CD4-positive, CD25-positive, alpha-beta regulatory T cell (primary cell): ENCODE data around the gene TMEM97. TPM values are rescaled to one million over a fixed set of nuclear protein-coding genes. Genes with fewer than 3 reads are reported as not detected.
"Not testable (repeated sequence)": the region's sequence is repeated elsewhere in the genome, so short reads cannot be mapped to it uniquely, and the experiment has no call there.

ENCODE experiments used
- ATAC-seq, 2 donors: fragments of 150-1000 bp; cut with Tn5 transposase; one replicate each; pipeline ENCODE4 v1.10.0; 2021; ENCODE audit warnings: low read depth in 2 of 2, moderate number of reproducible peaks in 2 of 2, moderate library complexity in 1 of 2
- DNase-seq, 3 donors: peaks; one replicate each; pipeline versions ENCODE4 v3.0.0 to v3.0.0-alpha.2; 2012 to 2022; ENCODE audit warnings: mixed read lengths in 1 of 3
- H3K27ac ChIP-seq: one replicate; pipeline ENCODE4 v1.7.0; 2013; ENCODE audit warnings: mild to moderate bottlenecking, low read length; ENCODE audit not compliant: insufficient read depth, poor library complexity, severe bottlenecking
- H3K27me3 ChIP-seq: one replicate; pipeline ENCODE4 v1.7.0; 2013; ENCODE audit warnings: low read length; ENCODE audit not compliant: control insufficient read depth, insufficient read depth
- H3K36me3 ChIP-seq: one replicate; pipeline ENCODE4 v1.7.0; 2013; ENCODE audit warnings: mild to moderate bottlenecking, low read length, moderate library complexity; ENCODE audit not compliant: control insufficient read depth, insufficient read depth
- H3K4me1 ChIP-seq: 2 replicates; pipeline ENCODE4 v1.7.0; 2013; ENCODE audit warnings: mild to moderate bottlenecking, low read length; ENCODE audit not compliant: insufficient read depth, control insufficient read depth, poor library complexity, severe bottlenecking
- H3K4me3 ChIP-seq: one replicate; pipeline ENCODE4 v1.7.0; 2013; ENCODE audit warnings: low read depth, mild to moderate bottlenecking, low read length, moderate library complexity
- H3K9me3 ChIP-seq, 2 experiments: 1 replicate in 1 of 2; 2 replicates in 1 of 2; pipeline ENCODE4 v1.7.0; 2013; ENCODE audit warnings: low read length in 2 of 2, mild to moderate bottlenecking in 1 of 2, moderate library complexity in 1 of 2; ENCODE audit not compliant: control insufficient read depth in 2 of 2
- H3K27ac Mint-ChIP-seq, 3 donors: one replicate each; pipeline ENCODE4 v1.8.0; 2020 to 2022; ENCODE audit warnings: mild to moderate bottlenecking in 3 of 3, mixed read lengths in 3 of 3, moderate library complexity in 2 of 3
- H3K27me3 Mint-ChIP-seq: one replicate; pipeline ENCODE4 v1.8.0; 2022; ENCODE audit warnings: mild to moderate bottlenecking, mixed read lengths
- H3K36me3 Mint-ChIP-seq: one replicate; pipeline ENCODE4 v1.8.0; 2020; ENCODE audit warnings: mixed read lengths
- H3K4me1 Mint-ChIP-seq, 4 donors: one replicate each; pipeline ENCODE4 v1.8.0; 2020 to 2022; ENCODE audit warnings: mixed read lengths in 4 of 4, mild to moderate bottlenecking in 1 of 4
- H3K4me3 Mint-ChIP-seq, 4 donors: one replicate each; pipeline ENCODE4 v1.8.0; 2020 to 2022; ENCODE audit warnings: mild to moderate bottlenecking in 4 of 4, mixed read lengths in 4 of 4, moderate library complexity in 3 of 4
- H3K9me3 Mint-ChIP-seq, 7 donors: one replicate each; pipeline ENCODE4 v1.8.0; 2020 to 2022; ENCODE audit warnings: mixed read lengths in 7 of 7, mild to moderate bottlenecking in 3 of 7, moderate library complexity in 2 of 7
- polyA plus RNA-seq, 4 donors: library from polyadenylated mRNA; unstranded; fragments of 300-500 nt; fragmentation: Illumina TruSeq; gene quantifications; one replicate each; pipeline ENCODE4 v1.2.3, GENCODE V29; 2021
- total RNA-seq: library from RNA; stranded (reverse); gene quantifications from one replicate; pipeline ENCODE4 v1.2.3, GENCODE V29; 2022

TMEM97 gene
- total and polyA plus RNA-seq, 5 donors from 2014 or later = 4.1 to 9.5 (median 7.3) TPM

DNA sequence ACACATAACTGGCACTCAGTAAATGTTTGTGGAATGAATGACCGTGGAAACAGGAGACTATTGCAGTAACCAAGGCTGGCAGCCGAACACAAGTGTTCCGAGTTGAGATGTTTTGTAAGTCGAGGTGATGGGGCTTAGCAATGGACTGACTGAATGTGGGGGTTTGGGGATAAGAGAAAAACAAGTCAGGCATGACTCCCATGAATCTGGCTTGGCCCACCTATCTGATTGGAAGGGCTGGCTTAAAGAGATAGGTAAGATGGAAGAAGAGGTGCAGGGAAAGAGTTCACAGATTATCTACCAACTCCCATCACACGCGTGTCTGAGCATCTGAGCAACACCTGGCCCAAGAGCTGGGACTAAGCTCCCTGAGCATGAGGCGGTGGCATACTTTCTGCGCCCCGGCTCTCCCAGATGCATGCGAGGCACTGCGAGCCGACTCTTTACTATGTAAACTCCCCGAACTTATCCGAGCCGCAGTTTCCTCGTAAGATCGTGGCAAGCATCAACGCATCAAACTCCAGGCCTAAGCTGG lies 15.7 kb downstream of the TMEM97 start:
- peak overlapping the region; percentile 95 to 98 (median 97) for H3K4me3 Mint-ChIP-seq
- peak overlapping the region; percentile 63 for H3K4me3 ChIP-seq
- H3K4me1 Mint-ChIP-seq = peaks cover 4 to 56% (median 43%) of the 10 kb centered on the region in 4 donors
- peaks cover 4% of the 10 kb centered on the region for H3K36me3 Mint-ChIP-seq
- peak overlapping the region; percentile 92 for H3K27ac ChIP-seq
- peak overlapping the region; percentile 84 to 97 (median 96) for H3K27ac Mint-ChIP-seq
- ATAC-seq (no peak), DNase-seq (no peak)
- H3K4me1 ChIP-seq = peaks cover 26% of the 10 kb centered on the region
- peaks cover 15% of the 10 kb centered on the region for H3K36me3 ChIP-seq
- H3K9me3 Mint-ChIP-seq = no peaks in the 10 kb centered on the region
- H3K27me3 Mint-ChIP-seq = no peaks in the 10 kb centered on the region
- no peaks in the 10 kb centered on the region for H3K27me3 ChIP-seq
- no peaks in the 10 kb centered on the region for H3K9me3 ChIP-seq

DNA sequence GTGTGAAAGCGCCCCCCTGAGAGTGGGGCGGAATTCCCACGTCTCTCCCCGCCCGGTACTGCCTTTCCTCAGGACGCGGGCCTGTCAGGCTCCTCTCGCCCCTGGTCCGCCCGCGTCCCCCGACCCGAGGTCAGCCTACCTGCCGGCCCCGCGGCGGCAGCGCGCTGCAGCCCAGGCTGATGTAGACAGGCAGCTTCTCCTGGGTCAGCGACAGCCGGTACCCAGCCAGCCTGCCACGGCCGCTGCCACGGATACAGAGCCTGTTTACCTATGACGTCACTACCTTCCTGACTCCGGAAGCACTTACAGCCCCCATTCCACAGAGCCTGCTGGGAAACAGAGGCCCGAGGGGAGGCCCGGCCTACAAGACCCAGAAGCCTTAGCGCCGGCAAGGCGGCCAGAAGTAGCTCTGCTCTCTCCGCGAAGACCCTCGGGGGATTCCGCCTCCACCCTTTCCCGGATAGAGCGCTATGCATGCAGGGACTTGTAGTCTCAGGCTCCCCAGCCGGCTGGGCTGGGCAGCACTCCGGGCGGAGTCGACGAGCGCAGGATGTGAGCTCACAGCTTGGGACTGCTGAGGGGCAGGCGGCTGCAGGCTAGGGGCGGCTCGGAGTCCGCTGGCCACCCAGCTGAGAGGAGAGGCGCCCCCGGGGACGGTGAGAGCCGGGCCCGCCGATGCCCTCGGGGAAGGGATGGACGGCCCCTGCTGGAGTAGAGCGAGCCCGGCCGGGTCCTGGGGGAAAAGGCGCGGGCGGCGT lies 16.4 kb downstream of the TMEM97 start, which contains the start of the genes IFT20 and TNFAIP1:
Gene IFT20 (minus strand): TSS at position 272 of the 758 bp plus-strand sequence. CDS start 3,487 bp downstream, outside the sequence.
Gene TNFAIP1 (plus strand): TSS at position 561 of the 758 bp plus-strand sequence. CDS start 3,761 bp downstream, outside the sequence.
- peak within 1 kb of the TSS; percentile 95 to 98 (median 97) for H3K4me3 Mint-ChIP-seq
- ATAC-seq (peak; percentile 99), DNase-seq (peak; percentile 98 to 100 (median 99))
- Histone ChIP-seq H3K4me3 (peak within 1 kb of the TSS; percentile 81), H3K9me3 (no peaks in the 10 kb centered on the region), H3K27ac (peak within 1 kb of the TSS; percentile 92), H3K4me1 (peaks cover 26% of the 10 kb centered on the region), H3K36me3 (peaks cover 17% of the 10 kb centered on the region), H3K27me3 (no peaks in the 10 kb centered on the region)
- H3K4me1 Mint-ChIP-seq = peaks cover 4 to 56% (median 44%) of the 10 kb centered on the region in 4 donors
- H3K9me3 Mint-ChIP-seq = no peaks in the 10 kb centered on the region
- peaks cover 4% of the 10 kb centered on the region for H3K36me3 Mint-ChIP-seq
- H3K27ac Mint-ChIP-seq = peak within 1 kb of the TSS; percentile 84 to 97 (median 96)
- no peaks in the 10 kb centered on the region for H3K27me3 Mint-ChIP-seq

GRCh38 chr17:28335959-28336871 lies 17.2 kb downstream of the TMEM97 start:
- peak overlapping the region; percentile 78 to 97 (median 96) for H3K27ac Mint-ChIP-seq
- H3K27me3 Mint-ChIP-seq = no peaks in the 10 kb centered on the region
- peaks cover 4 to 56% (median 44%) of the 10 kb centered on the region in 4 donors for H3K4me1 Mint-ChIP-seq
- ATAC-seq (no peak), DNase-seq (peak in 1 of 3 donors; percentile 28)
- Histone ChIP-seq H3K4me3 (peak overlapping the region; percentile 81), H3K4me1 (peaks cover 26% of the 10 kb centered on the region), H3K36me3 (peaks cover 17% of the 10 kb centered on the region), H3K27ac (peak overlapping the region; percentile 92), H3K27me3 (no peaks in the 10 kb centered on the region), H3K9me3 (no peaks in the 10 kb centered on the region)
- H3K4me3 Mint-ChIP-seq = peak overlapping the region; percentile 95 to 98 (median 97)
- no peaks in the 10 kb centered on the region for H3K9me3 Mint-ChIP-seq
- H3K36me3 Mint-ChIP-seq = peaks cover 4% of the 10 kb centered on the region

DNA sequence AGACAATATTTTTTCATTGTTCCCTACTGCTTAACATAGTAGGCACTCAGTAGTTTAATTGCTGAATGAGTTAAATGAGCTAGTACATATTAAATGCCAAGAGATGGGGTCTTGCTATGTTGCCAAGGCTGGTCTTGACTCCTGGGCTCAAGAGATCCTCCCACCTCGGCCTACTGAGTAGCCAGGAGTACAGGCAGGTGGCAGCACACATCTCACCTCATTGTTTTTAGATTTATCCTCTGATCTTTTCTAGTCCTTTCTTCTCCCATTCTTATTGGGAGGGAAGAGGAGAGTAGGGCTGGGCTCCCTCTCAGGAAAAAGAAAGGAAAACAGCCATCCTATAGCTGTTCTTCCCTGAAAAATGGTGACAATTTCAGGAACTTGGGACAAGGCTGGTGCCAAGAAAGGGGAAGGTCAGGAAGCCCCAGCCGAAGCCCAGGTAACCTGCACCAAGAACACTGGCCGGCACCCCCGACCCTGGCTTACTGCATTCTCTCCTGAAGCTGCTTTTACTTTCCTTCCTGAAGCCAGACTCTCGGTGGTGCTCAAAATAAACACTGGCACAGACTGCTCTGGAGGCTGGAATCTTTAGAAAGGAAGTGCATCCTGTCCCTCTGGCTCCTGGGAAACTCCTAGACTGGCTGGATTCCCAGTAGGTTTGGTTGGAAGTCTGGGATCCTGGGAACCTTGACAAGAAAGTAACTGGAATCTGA lies 19.2 kb downstream of the TMEM97 start:
- Mint-ChIP-seq H3K36me3 (peaks cover 6% of the 10 kb centered on the region), H3K27ac (no peak overlapping the region), H3K27me3 (no peaks in the 10 kb centered on the region), H3K4me3 (peak overlapping the region; percentile 93 to 98 (median 96)), H3K9me3 (no peaks in the 10 kb centered on the region), H3K4me1 (peaks cover 4 to 50% (median 42%) of the 10 kb centered on the region in 4 donors)
- no peak for ATAC-seq
- Histone ChIP-seq H3K9me3 (no peaks in the 10 kb centered on the region), H3K27ac (no peak overlapping the region), H3K4me1 (peaks cover 26% of the 10 kb centered on the region), H3K4me3 (no peak overlapping the region), H3K36me3 (peaks cover 32% of the 10 kb centered on the region), H3K27me3 (no peaks in the 10 kb centered on the region)
- no peak for DNase-seq

DNA sequence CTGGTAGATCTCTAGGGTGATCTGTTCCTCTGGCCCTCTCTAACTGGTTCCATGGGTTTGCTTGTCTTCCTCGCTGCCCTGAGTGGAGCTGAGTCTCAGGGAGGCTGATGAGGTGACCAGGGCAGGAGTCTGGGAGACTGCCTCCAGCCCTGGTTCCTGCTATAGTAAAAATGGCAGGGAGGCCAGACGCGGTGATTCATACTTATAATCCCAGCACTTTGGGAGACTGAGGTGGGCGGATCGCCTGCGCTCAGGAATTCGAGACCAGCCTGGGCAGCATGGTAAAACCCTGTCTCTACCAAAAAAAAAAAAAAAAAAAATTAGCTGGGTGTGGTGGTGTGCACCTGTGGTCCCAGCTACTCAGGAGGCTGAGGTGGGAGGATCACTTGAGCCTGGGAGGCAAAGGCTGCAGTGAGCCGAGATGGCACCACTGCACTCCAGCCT lies 19.8 kb downstream of the TMEM97 start:
- ATAC-seq, H3K27me3 ChIP-seq, H3K36me3 Mint-ChIP-seq, H3K27me3 Mint-ChIP-seq, H3K9me3 ChIP-seq, H3K4me3 ChIP-seq, H3K27ac ChIP-seq, DNase-seq, H3K27ac Mint-ChIP-seq, H3K9me3 Mint-ChIP-seq: not testable (repeated sequence)
- peaks cover 36% of the 10 kb centered on the region for H3K36me3 ChIP-seq
- Mint-ChIP-seq H3K4me1 (peaks cover 4 to 48% (median 40%) of the 10 kb centered on the region in 4 donors), H3K4me3 (peak overlapping the region in 3 of 4 donors; percentile 12 to 58 (median 30))
- H3K4me1 ChIP-seq = peaks cover 26% of the 10 kb centered on the region

DNA sequence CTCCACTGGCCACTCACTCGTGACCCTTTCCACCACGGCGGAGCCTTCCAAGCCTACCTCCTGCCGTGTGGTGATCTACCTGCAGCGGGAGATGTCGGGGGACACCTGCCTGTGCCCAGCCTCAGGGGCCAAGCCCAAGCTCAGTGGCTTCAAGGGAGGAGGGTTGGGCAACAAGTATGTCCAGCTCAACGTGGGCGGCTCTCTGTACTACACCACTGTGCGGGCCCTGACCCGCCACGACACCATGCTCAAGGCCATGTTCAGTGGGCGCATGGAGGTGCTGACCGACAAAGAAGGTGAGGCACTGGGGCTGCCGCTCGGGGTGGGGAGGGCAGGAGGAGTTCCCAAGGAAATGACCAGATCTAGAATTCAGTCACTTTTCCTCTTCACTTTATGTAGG lies 20.4 kb downstream of the TMEM97 start:
- no peak for DNase-seq
- Histone ChIP-seq H3K4me3 (no peak overlapping the region), H3K9me3 (no peaks in the 10 kb centered on the region), H3K4me1 (peaks cover 21% of the 10 kb centered on the region), H3K27ac (no peak overlapping the region), H3K36me3 (peaks cover 43% of the 10 kb centered on the region), H3K27me3 (no peaks in the 10 kb centered on the region)
- Mint-ChIP-seq H3K27me3 (no peaks in the 10 kb centered on the region), H3K9me3 (no peaks in the 10 kb centered on the region), H3K4me3 (peak overlapping the region in 1 of 4 donors; percentile 61), H3K4me1 (peaks cover 0 to 42% (median 34%) of the 10 kb centered on the region in 4 donors), H3K36me3 (peaks cover 12% of the 10 kb centered on the region), H3K27ac (no peak overlapping the region)
- ATAC-seq = no peak

DNA sequence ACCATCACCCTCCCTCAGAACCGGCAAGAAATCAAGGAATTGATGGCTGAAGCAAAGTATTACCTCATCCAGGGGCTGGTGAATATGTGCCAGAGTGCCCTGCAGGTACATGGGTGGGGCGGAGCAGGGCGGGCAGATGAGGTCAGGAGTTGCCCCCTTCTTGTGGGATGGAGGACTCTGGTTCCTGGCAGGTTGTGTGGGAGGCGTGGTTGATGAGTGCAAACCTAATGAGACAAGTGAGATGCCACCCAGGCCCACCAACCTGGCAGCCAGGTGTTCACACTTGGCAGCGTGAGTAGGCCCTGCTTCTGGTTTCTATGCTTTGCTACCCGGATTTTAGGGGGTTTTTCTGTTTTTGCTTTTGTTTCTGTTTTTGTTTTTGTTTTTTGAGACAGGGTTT lies 21.4 kb downstream of the TMEM97 start:
- Histone ChIP-seq H3K27ac (no peak overlapping the region), H3K4me1 (peaks cover 14% of the 10 kb centered on the region), H3K9me3 (no peaks in the 10 kb centered on the region), H3K4me3 (no peak overlapping the region), H3K36me3 (peaks cover 51% of the 10 kb centered on the region), H3K27me3 (no peaks in the 10 kb centered on the region)
- Mint-ChIP-seq H3K4me1 (peaks cover 0 to 32% (median 27%) of the 10 kb centered on the region in 4 donors), H3K4me3 (no peak overlapping the region), H3K27ac (no peak overlapping the region), H3K9me3 (no peaks in the 10 kb centered on the region), H3K27me3 (no peaks in the 10 kb centered on the region), H3K36me3 (peaks cover 12% of the 10 kb centered on the region)
- DNase-seq (no peak), ATAC-seq (no peak)
